ENCODE data around the gene HSD17B10.
"Not testable (repeated sequence)": the region's sequence is repeated elsewhere in the genome, so short reads cannot be mapped to it uniquely, and the experiment has no call there.

Gene HSD17B10

GRCh38 chrX:53435997-53436396 lies 1.8 kb upstream of the HSD17B10 start:
- peak; percentile 39 for DNase-seq

- DNase-seq: no peak
Measured at GRCh38 chrX:53430231-53430630, 3.9 kb downstream of the HSD17B10 start.

- no peak for DNase-seq
Measured at GRCh38 chrX:53429755-53430154, 4.4 kb downstream of the HSD17B10 start.

- no peak for DNase-seq
Measured at GRCh38 chrX:53422861-53423306, 11.3 kb downstream of the HSD17B10 start, which contains the start of gene RIBC1. Gene RIBC1 (plus strand): TSS chrX:53422873. CDS start chrX:53426277, 3,404 bp downstream.

GRCh38 chrX:53422086-53422860 lies 11.9 kb downstream of the HSD17B10 start, which contains the start of gene SMC1A:
Gene SMC1A (minus strand): TSS chrX:53422654. CDS start chrX:53422600, 54 bp downstream.
- peak; percentile 90 for DNase-seq

GRCh38 chrX:53421772-53422085 lies 12.4 kb downstream of the HSD17B10 start:
- DNase-seq: peak; percentile 7

GRCh38 chrX:53421125-53421524 lies 13.0 kb downstream of the HSD17B10 start:
- DNase-seq: no peak

- DNase-seq: not testable (repeated sequence)
Measured at GRCh38 chrX:53420351-53420750, 13.8 kb downstream of the HSD17B10 start.

GRCh38 chrX:53412446-53412845 lies 21.7 kb downstream of the HSD17B10 start:
- no peak for DNase-seq

- no peak for DNase-seq
Measured at GRCh38 chrX:53403535-53403934, 30.6 kb downstream of the HSD17B10 start.

GRCh38 chrX:53398216-53398615 lies 36.0 kb downstream of the HSD17B10 start:
- DNase-seq: no peak

GRCh38 chrX:53395605-53396298 lies 38.4 kb downstream of the HSD17B10 start:
- DNase-seq: no peak

- DNase-seq: no peak
Measured at GRCh38 chrX:53383376-53384076, 50.6 kb downstream of the HSD17B10 start.

Measured in NCI-H226 (cell line).